ENCODE data around the gene TMEM150A.

GRCh38 chr2:85597241-85597640 lies 5.3 kb downstream of the TMEM150A start:
- TF ChIP-seq EZH2phosphoT487 (IDR thresholded peaks at IDR 0.05; ENCODE audit: borderline replicate concordance, low read length) (no peak), CTCF (IDR thresholded peaks at IDR 0.05; ENCODE audit: low read depth, low read length, poor library complexity, severe bottlenecking) (no peak)

All from DOHH2 (cell line).